Stimulated activated CD4-positive, alpha-beta T cell treated with anti-CD3 and anti-CD28 coated beads, Interleukin-15, amount 100 ng/mL, for 48 hours (primary cell): ENCODE results near the gene MLANA.
A peak's percentile ranks its signal among the peaks of the same experiment; 100 is the strongest.

Source experiments
- DNase-seq, 2 donors: peaks; one replicate each; pipeline ENCODE4 v3.0.0-alpha.2; 2020; ENCODE audit warnings: low read depth in 2 of 2

Gene MLANA

DNA sequence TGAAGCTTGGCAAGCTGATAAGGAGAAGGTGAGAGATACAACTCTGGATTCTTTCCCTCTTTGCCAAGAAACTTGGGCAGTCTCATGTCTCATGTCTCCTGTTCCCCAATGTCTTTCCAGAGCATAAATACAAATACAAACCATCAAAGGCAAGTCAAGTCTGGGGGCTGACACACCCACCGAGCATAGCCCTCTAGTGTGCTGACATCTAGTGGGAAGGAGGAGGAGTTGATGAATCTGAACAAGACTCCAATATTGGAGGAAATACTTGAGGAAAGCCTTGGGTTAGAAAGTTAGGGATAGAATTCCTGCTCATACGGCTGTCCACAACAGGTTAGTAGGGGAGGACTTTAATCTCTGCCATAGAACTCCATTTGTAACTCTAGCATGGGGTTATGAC lies 8.6 kb downstream of the MLANA start:
- DNase-seq: no peak

GRCh38 chr9:5900622-5901021 lies 9.9 kb downstream of the MLANA start:
- no peak for DNase-seq

DNA sequence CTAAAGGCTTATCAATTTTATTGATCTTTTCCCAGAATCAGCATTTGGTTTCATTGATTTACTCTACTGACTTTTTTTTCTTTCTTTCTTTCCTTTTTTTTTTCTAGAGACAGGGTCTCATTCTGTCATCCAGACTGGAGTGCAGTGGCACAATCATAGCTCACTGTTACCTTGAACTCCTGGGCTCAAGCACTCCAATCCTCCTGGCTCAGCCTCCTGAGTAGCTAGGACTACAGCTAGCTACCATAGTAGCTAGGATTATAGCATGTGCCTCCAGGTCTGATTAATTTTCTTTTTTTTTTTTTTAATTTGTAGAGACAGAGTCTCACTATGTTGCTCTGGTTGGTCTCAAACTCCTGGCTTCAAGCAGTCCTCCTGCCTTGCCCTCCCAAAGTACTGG lies 11.7 kb downstream of the MLANA start:
- DNase-seq: no peak

GRCh38 chr9:5908918-5909317 lies 18.2 kb downstream of the MLANA start:
- DNase-seq: no peak

DNA sequence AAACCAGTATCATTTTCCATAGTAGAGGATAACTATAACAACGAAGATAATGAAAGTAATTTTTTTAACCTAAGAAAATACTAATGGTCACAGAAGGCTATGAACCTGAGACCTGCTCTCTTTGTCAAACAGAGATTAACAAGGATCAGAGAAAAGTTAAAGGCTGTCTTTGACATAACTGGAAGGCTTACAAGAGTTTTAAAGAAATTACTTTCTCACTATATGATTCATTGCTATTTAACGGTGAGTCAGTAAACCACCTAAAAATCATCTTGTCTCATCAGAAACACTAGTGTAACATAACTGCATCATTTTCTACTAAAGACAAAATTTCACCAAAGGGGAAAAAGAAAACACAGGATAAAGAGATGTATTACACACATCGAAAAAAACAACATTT lies 19.3 kb downstream of the MLANA start:
- DNase-seq: no peak

DNA sequence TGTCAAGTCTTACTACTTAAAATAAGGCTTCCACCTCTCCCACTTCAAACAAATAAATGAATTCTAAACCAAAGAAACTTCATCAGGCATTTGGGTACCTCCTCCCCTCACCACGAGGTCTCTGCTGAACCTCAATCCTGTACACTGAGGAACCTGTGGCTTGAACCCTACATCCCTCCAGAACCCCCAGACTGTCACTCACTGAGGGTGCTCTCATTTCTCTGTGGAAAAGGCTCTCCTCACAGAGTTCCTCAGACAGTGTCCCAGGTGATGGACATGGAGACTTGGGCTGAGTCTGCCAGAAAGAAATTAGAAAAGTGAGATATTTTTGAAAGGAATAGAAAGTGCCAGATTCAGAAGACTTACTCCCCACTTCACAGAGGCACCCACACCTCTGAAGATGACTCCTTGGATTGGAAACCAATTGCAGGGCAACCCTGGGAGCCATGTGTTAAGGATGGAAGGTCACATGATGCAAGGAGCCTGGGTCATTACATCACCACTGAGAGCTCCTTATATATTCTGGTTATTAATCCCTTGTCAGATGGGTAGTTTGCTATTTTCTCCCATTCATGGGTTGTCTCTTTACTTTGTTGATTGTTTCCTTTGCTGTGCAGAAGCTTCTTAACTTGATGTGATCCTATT lies 19.8 kb downstream of the MLANA start:
- peak in 1 of 2 donors; percentile 13 for DNase-seq

DNA sequence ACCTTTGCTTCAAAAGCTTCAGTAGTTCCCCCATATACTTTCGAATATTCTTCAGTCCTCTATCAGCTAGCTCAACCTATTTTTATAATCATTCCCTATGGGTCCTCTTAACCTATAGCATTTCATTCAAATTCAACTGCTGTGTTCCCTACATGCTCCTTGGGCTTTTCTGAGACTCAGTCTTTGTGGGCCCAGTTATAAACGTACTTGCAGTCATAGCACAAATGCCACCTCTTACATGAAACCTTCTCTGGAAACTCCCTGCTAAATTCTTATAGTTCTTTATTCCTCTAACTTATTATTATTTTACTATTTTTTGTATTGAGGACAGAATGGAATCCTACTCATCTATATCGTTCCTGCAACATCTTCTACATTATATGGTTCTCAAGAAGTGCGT lies 24.7 kb downstream of the MLANA start:
- no peak for DNase-seq

- no peak for DNase-seq
Measured at GRCh38 chr9:5917273-5917672, 26.6 kb downstream of the MLANA start.

DNA sequence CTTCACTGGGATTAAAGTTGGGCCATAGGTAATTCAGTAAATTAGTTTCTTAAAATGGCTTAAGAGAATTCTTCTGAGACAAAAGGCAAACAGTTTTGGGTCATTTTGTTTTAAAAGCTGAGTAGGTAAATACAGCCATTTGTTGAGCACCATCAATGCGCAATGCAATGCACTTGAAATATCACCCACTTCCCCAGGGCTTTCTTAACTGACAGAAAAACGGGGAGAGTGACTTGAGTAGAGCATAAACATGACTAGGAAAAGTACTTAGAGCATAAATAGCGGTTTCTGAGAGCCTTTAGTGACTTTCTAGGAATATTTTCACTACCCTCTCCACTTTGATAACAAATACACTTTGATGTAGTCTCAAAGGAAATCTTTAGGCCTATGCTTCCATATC lies 27.2 kb downstream of the MLANA start:
- no peak for DNase-seq

DNA sequence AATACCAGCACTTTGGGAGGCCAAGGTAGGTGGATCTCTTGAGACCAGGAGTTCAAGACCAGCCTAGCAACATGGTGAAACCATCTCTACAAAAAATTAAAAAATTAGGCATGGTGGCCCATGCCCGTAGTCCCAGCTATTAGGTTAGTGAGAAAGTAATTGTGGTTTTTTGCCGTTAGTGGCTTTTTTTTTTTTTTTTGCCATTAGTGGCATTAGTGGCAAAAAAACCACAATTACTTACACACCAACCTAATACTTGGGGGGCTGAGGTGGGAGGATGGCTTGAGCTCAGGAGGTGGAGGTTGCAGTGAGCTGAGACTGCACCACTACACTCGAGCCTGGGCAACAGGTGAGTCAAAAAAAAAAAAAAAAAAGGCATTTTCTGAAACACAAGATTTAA lies 27.8 kb downstream of the MLANA start:
- no peak for DNase-seq

- peak in 1 of 2 donors; percentile 19 for DNase-seq
Measured at GRCh38 chr9:5920860-5921328, 30.2 kb downstream of the MLANA start.

DNA sequence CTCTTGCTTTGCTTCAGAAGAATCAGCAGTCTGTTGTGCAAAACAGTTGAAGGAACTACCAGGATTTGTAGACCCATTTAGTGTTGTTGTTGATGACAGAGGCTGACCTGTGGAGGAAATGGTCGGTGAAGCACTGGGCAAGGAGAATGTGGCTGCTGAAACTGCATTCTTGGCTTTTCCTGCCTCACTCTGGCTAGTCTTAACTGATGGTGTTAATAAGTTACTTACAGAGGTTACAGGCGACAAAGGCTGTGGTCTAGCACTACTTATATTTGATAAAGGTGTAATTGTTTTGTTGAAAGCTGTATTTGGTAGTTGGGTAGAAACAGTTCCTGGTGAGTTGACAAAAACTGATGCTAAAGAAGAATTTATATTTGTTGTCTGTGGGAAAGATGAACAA lies 31.5 kb downstream of the MLANA start:
- DNase-seq: no peak

DNA sequence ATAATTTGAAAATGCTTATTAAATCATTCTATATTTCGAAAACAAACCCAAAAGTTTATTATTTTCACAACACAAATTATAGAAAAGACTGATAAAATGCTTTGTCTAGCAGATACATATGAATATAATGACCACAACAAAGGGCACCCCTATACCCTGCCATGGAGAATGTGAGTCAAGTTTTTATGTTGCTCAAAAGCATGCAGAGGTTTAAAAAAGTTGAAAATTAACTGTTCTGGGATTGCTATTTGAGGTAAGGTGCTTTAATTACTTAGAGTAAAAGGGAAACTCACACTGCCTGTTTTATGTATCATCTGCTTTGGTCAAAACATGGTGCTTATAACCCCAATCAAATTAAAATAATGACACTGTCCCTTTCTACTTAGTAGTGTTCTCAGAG lies 41.0 kb downstream of the MLANA start:
- DNase-seq: no peak

DNA sequence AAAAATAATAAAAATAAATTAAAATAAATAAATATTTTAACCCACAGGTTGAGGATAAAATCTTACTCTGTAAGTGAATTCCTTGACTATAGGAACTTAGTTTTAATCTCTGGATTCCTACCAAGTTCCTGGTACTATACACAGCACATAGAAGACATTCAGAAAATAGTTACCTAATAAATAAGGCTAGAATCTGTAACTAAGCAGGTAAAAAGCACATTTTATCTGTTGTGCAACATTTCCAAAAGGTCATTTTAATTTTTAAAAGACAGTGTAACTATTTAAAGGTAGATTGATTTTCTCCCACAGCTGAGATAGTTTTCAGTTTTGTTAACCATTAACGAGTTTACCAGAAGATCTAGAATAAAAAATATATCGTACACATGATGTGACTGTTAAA lies 47.8 kb downstream of the MLANA start:
- DNase-seq: no peak

GRCh38 chr9:5939530-5939929 lies 48.8 kb downstream of the MLANA start:
- no peak for DNase-seq

- DNase-seq: no peak
Measured at GRCh38 chr9:5941214-5941613, 50.5 kb downstream of the MLANA start.

DNA sequence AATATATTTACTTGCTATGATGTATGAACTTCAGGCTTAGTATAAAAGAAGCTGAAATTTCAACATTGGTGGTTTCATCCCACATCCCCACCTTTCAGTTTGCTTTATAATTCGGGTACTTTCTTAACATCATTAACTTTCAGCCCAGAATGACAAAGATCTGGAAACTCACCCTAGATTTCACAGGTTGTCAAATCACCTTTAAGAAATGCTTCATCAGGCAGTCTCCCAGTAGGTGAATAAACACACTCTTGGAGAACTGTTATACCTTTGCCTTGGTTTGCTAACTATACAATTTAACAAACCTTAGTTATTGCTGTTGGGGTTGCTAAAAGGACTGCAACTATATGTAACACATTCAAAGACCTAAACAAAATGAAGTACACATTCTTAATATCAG lies 54.4 kb downstream of the MLANA start:
- DNase-seq: no peak

DNA sequence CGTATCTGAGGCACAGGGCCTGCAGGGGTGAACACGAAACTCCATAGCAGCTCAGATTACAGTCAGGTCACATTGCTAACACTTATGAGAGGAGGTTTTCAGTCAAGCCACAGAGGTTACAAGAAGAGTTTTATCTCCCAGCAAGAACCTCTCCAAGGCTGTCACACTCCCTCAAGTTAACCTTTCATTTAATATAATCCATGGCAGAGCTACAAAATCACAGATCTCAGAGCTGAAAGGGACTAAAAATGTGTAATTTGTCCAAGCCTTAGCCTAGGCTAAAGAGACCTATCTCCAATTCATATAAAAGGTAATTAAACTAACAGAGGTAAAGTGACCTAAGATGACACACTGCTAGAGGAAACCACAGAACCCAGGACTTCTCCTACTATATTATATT lies 57.2 kb downstream of the MLANA start:
- no peak for DNase-seq

- DNase-seq: peak in 1 of 2 donors; percentile 5
Measured at GRCh38 chr9:5949103-5949699, 58.5 kb downstream of the MLANA start.

- DNase-seq: no peak
Measured at GRCh38 chr9:5950261-5950660, 59.6 kb downstream of the MLANA start.

DNA sequence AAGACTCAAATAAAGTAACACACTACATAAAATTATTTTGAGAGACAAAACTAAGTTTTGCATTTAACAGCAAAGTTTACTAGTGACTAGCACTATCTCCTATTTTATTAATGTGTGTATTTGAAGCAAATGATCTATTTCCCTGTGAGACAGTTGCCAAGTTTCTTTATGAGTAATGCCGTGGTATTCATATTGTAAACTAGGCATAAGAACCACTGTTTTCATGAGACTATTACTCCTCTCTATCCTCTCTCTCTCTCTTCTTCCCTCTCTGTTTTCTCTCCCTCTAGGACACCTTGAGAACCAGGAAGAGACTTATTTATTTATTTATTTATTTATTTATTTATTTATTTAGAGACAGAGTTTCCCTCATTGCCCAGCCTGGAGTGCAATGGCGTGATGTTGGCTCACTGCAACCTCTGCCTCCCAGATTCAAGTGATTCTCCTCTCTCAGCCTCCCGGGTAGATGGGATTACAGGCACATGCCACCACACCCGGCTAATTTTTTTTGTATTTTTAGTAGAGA lies 61.1 kb downstream of the MLANA start:
- DNase-seq: no peak

DNA sequence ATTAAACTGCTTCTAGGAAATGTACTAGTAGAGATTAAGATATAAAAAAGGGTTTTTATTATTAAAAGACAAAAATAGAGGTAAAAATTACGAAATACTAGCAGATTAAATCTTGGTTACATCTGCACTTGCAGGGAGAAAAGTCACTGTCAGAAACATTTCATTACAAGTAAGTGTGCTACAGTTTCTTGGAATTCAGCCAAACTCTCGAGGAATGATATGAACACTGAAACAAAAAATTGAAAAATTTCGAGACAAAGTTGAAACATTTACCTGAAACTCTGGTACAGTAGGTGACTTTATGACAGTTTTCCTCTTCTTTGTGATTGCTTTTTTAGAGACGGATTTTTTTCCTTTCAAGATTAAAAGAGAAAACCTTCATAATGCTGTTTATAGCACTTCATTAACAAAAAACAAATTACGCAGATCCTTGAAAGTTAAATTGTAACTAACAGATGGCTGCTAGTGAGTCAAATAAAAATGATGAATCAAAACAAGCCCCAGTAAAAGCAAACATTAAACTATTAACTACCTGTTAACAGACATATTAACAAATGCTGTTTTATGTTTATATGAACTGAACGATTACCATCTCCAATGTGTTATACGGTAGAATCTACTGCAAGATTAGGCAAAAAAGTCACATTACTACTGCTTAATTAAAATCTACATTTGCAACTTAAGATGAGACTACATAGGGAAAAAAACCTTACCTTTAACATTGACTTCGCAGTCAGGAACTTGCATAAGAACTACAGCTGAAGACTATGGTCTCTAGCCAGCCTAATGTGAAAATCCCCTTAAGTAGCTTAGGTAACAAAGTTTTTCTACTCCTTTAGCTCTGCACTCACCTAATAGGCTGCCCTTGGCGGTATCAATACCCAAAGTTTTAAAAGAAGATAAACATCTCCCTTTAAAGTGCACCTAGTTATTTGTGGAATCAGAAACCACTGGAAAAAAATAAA lies 63.3 kb downstream of the MLANA start:
- no peak for DNase-seq
